ENCODE measurements around the gene FOLR1. TPM values are rescaled to one million over a fixed set of nuclear protein-coding genes. Genes with fewer than 3 reads are reported as not detected.
"Not testable (repeated sequence)": the region's sequence is repeated elsewhere in the genome, so short reads cannot be mapped to it uniquely, and the experiment has no call there.

FOLR1 gene
- polyA plus RNA-seq, 1 donor from 2014 or later = not detected

DNA sequence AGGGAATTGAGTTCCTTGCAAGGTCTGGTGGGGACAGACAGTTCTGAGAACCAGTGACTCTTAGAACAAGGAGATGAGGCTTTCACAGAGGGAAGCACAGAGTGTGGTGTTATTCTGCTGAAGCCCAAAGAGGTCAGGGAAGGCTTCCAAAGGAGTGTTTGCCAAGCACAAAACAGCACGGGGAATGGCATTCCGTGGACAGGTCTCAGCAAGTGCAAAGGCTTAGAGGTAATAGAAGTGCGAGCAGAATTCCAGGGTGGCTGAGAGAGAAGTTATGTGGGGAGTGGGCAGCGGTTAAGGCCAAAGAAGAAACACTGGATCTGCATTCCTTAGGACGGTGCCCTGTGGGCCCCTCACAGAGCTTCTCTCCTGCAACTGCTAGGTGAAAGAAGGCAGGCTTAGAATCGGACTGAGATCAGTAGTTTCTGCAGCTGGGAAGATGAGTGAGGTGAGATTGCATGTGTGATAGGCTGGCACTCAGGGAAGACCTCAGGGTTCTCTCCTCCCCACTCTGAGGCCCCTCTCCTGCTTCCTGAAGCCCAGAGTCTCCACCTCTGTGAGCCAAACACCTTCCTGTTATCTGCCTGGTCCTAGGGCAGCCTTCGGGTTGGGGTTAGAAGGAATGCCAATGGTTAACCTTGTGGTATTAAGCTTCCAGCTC lies 10.9 kb upstream of the FOLR1 start:
- H3K27ac ChIP-seq (ENCODE audit: low read length); H3K79me2 ChIP-seq (replicated peaks; ENCODE audit: insufficient read depth, low read length); H3K36me3 ChIP-seq (ENCODE audit: insufficient read depth, low read length); H3K9me3 ChIP-seq (ENCODE audit: low read length); H3K27me3 ChIP-seq (ENCODE audit: insufficient read depth, low read depth, low read length); H3K4me3 ChIP-seq (ENCODE audit: low read length); H3K9ac ChIP-seq (ENCODE audit: low read length); H3F3A ChIP-seq (ENCODE audit: insufficient read depth, low read length, poor library complexity, severe bottlenecking); H3K9me2 ChIP-seq (ENCODE audit: insufficient read depth, low read length); H2AFZ ChIP-seq (ENCODE audit: low read depth, low read length); H3K4me2 ChIP-seq (ENCODE audit: low read length); H4K20me1 ChIP-seq (ENCODE audit: insufficient read depth): not testable (repeated sequence)

DNA sequence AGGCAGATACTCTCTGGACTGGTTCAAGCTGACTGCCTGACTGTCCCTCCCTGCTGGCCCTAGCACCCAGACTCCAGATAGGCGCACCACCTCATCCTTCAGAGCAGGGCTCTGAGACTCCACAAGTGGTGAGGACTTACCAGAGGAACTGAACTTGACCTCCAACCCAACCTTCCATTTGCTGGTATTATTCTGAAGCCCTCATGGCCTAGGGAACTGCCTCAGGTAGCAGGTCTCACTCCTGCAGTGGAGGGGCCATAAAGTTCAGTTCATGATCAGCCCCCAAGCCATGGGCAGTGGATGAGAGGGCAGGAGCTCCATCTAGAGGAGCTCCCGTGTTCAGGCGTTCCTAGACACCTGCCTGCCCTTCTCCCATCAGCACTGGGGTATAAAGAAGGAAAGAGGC lies 10.4 kb upstream of the FOLR1 start:
- not testable (repeated sequence) for H3K9me3 ChIP-seq (ENCODE audit: low read length); H3K4me2 ChIP-seq (ENCODE audit: low read length); H3F3A ChIP-seq (ENCODE audit: insufficient read depth, low read length, poor library complexity, severe bottlenecking); H3K36me3 ChIP-seq (ENCODE audit: insufficient read depth, low read length); H3K27ac ChIP-seq (ENCODE audit: low read length); H3K9ac ChIP-seq (ENCODE audit: low read length); H3K27me3 ChIP-seq (ENCODE audit: insufficient read depth, low read depth, low read length); H4K20me1 ChIP-seq (ENCODE audit: insufficient read depth); H3K4me3 ChIP-seq (ENCODE audit: low read length); H3K9me2 ChIP-seq (ENCODE audit: insufficient read depth, low read length); H3K79me2 ChIP-seq (replicated peaks; ENCODE audit: insufficient read depth, low read length); H2AFZ ChIP-seq (ENCODE audit: low read depth, low read length)

DNA sequence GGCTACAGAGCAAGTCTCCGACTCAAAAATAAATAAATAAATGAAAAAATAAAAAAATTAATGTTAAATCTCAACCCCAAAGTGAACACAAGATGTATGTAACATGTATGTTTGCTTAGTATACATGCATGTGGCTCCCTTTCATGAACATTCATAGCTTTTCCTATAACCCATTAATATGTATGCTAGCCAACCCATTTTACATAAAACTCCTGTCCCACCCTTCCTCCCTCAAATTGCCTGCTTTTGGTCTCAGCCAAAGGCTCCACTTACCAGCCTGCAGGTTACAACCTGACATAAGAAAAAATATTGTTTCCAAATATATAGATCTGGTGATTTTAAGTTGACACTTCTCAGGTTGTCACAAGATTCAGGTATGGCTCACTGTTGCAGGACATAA lies 3.7 kb upstream of the FOLR1 start:
- Histone ChIP-seq H4K20me1 (ENCODE audit: insufficient read depth) (no peaks in the 10 kb centered on the region), H3K4me2 (ENCODE audit: low read length) (no peak overlapping the region), H3F3A (ENCODE audit: insufficient read depth, low read length, poor library complexity, severe bottlenecking) (no peaks in the 10 kb centered on the region), H3K9me2 (ENCODE audit: insufficient read depth, low read length) (no peaks in the 10 kb centered on the region), H2AFZ (ENCODE audit: low read depth, low read length) (no peak overlapping the region), H3K9me3 (ENCODE audit: low read length) (no peaks in the 10 kb centered on the region), H3K9ac (ENCODE audit: low read length) (no peak overlapping the region), H3K27me3 (ENCODE audit: insufficient read depth, low read depth, low read length) (no peaks in the 10 kb centered on the region), H3K79me2 (replicated peaks; ENCODE audit: insufficient read depth, low read length) (no peaks in the 10 kb centered on the region), H3K36me3 (ENCODE audit: insufficient read depth, low read length) (no peaks in the 10 kb centered on the region), H3K4me3 (ENCODE audit: low read length) (no peak overlapping the region), H3K27ac (ENCODE audit: low read length) (no peak overlapping the region)
- TF ChIP-seq, protein P1, sequence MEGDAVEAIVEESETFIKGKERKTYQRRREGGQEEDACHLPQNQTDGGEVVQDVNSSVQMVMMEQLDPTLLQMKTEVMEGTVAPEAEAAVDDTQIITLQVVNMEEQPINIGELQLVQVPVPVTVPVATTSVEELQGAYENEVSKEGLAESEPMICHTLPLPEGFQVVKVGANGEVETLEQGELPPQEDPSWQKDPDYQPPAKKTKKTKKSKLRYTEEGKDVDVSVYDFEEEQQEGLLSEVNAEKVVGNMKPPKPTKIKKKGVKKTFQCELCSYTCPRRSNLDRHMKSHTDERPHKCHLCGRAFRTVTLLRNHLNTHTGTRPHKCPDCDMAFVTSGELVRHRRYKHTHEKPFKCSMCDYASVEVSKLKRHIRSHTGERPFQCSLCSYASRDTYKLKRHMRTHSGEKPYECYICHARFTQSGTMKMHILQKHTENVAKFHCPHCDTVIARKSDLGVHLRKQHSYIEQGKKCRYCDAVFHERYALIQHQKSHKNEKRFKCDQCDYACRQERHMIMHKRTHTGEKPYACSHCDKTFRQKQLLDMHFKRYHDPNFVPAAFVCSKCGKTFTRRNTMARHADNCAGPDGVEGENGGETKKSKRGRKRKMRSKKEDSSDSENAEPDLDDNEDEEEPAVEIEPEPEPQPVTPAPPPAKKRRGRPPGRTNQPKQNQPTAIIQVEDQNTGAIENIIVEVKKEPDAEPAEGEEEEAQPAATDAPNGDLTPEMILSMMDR (IDR thresholded peaks at IDR 0.05; ENCODE audit: poor library complexity, severe bottlenecking) = no peak
- TF ChIP-seq TAF1 (IDR thresholded peaks at IDR 0.05; ENCODE audit: low read depth) (no peak), EZH2 (IDR thresholded peaks at IDR 0.05; ENCODE audit: borderline replicate concordance, insufficient read depth, low read length, poor library complexity, severe bottlenecking) (no peak), MXI1 (conservative IDR thresholded peaks at IDR 0.05; ENCODE audit: poor library complexity, severe bottlenecking) (no peak), RAD21 (conservative IDR thresholded peaks at IDR 0.05) (no peak), POLR2AphosphoS5 (IDR thresholded peaks at IDR 0.05) (no peak), EP300 (conservative IDR thresholded peaks at IDR 0.05; ENCODE audit: poor library complexity, severe bottlenecking) (no peak), SMC3 (conservative IDR thresholded peaks at IDR 0.05; ENCODE audit: poor library complexity) (no peak)
- TF ChIP-seq, protein P2, sequence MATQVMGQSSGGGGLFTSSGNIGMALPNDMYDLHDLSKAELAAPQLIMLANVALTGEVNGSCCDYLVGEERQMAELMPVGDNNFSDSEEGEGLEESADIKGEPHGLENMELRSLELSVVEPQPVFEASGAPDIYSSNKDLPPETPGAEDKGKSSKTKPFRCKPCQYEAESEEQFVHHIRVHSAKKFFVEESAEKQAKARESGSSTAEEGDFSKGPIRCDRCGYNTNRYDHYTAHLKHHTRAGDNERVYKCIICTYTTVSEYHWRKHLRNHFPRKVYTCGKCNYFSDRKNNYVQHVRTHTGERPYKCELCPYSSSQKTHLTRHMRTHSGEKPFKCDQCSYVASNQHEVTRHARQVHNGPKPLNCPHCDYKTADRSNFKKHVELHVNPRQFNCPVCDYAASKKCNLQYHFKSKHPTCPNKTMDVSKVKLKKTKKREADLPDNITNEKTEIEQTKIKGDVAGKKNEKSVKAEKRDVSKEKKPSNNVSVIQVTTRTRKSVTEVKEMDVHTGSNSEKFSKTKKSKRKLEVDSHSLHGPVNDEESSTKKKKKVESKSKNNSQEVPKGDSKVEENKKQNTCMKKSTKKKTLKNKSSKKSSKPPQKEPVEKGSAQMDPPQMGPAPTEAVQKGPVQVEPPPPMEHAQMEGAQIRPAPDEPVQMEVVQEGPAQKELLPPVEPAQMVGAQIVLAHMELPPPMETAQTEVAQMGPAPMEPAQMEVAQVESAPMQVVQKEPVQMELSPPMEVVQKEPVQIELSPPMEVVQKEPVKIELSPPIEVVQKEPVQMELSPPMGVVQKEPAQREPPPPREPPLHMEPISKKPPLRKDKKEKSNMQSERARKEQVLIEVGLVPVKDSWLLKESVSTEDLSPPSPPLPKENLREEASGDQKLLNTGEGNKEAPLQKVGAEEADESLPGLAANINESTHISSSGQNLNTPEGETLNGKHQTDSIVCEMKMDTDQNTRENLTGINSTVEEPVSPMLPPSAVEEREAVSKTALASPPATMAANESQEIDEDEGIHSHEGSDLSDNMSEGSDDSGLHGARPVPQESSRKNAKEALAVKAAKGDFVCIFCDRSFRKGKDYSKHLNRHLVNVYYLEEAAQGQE (IDR thresholded peaks at IDR 0.05; ENCODE audit: borderline replicate concordance) = no peak
